HuH-7.5 (cell line): ENCODE results near the gene OLIG2.

ENCODE experiments used
- DNase-seq: peaks from one replicate; pipeline ENCODE4 v3.0.0; 2011; ENCODE audit warnings: low spot score

OLIG2 gene

DNA sequence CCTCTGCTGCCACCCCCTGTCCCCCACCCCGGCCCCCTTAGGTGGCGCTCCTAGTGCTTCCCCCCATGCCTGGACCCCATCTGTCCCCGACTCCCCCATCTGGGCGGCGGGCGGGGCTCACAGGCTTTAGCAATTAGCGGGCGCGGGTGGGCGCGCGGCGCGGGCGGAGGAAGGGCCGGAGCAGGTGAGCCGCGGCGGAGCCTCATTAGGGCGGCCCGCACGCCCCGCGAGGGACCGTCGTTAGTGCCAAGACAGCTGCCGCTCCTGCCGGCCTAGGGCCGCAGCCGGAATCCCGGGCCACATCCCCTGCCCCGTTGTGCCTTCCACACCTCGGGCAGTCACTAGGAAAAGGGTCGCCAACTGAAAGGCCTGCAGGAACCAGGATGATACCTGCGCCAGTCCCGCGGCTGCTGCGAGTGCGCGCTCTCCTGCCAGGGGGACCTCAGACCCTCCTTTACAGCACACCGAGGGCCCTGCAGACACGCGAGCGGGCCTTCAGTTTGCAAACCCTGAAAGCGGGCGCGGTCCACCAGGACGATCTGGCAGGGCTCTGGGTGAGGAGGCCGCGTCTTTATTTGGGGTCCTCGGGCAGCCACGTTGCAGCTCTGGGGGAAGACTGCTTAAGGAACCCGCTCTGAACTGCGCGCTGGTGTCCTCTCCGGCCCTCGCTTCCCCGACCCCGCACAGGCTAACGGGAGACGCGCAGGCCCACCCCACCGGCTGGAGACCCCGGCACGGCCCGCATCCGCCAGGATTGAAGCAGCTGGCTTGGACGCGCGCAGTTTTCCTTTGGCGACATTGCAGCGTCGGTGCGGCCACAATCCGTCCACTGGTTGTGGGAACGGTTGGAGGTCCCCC is 7.6 kb downstream of the OLIG2 start:
- DNase-seq = no peak

DNA sequence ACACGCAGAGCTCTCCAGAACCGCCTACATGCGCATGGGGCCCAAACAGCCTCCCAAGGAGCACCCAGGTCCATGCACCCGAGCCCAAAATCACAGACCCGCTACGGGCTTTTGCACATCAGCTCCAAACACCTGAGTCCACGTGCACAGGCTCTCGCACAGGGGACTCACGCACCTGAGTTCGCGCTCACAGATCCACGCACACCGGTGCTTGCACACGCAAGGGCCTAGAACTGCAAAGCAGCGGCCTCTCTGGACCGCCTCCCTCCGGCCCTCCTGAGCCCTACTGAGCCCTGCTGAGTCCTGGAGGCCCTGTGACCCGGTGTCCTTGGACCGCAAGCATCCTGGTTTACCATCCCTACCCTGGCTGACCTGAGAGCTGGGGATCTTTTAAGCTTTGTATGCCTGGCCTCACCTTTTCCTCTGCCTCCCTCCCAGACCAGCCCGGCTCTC is 8.3 kb downstream of the OLIG2 start:
- DNase-seq = no peak

DNA sequence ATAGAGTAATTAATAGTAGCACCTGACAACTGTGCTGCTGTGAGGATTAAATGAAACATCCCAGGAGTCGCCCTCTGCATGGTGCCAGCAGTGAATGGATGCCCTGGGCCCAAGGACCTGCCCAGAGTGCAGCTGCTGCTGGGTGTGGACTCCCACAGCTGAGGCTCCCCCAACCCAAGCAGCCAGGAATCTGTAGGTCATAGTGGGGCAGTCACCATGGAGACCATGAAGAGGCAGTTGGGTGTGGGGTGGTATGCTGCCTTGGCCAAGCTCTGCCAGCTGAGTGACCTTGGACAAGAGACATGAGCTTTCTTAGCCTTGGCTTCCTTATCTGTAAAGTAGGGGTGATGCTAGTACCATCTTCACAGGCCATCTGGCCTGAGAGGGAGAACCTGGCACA is 9.4 kb downstream of the OLIG2 start:
- DNase-seq = no peak

DNA sequence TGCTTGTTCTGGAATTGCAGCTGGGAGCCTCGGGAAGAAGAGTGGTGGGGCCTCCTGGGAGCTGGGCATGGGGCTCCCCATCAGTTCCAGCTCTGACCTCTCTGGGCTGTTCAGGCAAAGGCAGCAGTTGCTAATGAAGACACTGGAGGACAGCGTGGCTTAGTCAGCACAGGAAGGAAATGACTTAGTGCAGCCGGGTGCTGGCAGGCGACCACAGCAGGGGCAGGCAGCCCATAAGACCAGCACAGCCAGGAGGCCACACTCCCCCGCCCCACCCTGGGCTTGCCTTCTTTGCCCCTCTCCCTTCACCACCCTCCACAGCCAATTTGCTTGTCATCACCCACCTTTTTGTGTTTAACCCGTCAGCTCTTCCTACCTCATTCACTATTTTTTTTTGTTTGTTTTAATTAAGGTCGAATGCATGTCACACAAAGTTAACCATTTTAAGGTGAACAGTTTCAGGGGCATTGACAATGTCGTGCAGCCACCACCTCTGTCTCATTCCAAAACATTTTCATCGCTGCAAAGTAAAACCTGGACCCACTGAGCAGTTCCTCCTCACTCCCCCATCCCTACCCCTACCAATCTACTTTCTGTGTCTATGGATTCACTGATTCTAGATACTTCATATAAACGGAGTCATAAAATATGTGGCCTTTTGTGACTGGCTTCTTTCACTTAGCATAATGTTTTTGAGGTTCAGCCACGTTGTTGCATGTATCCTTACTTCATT is 10.9 kb downstream of the OLIG2 start:
- no peak for DNase-seq

GRCh38 chr21:33037501-33037900 is 11.8 kb downstream of the OLIG2 start:
- no peak for DNase-seq

DNA sequence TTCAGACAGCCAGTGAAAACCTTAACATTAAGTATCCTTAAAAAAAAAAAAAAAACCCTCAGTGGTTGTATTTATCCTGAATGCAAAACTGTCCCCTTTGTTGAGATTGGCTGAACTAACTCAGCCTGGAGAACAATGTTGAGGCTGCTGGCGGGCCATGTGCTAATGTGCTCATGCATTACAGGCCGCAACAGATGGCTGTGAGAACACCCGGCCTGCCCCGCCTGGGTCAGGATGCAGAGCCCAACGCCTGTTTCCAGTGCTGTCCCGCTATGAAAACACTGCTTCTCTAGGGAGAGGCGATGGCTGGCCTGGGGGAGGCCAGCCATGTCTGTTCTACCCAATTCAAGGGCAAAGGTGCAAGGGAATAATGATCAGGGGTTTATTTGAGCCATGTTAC is 13.8 kb downstream of the OLIG2 start:
- no peak for DNase-seq

- no peak for DNase-seq
Measured at GRCh38 chr21:33040215-33040614, 14.5 kb downstream of the OLIG2 start.

DNA sequence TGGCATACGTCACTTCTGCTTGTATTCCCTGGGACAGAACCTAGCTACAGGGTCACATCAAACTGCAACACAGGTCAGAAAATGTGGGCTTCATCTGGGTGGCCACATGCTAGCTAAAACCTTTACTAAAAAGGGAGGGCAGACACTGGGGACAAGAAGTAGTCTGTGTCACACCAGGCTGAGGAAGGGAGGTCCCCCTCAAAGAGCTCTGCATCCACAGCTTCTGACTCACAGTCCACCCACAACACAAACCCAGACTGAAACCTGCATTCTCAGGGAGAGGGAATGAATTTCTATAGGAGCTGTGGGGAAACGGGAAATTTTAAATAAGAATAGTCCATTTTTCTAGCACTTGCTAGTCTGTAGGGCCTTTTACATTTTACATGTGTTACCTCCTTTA is 16.2 kb downstream of the OLIG2 start:
- DNase-seq = no peak

GRCh38 chr21:33042812-33043211 is 17.1 kb downstream of the OLIG2 start:
- DNase-seq = no peak

- no peak for DNase-seq
Measured at GRCh38 chr21:33046455-33046854, 20.7 kb downstream of the OLIG2 start.

GRCh38 chr21:33047231-33047630 is 21.5 kb downstream of the OLIG2 start:
- DNase-seq = no peak

- no peak for DNase-seq
Measured at GRCh38 chr21:33051925-33052324, 26.2 kb downstream of the OLIG2 start.

- no peak for DNase-seq
Measured at GRCh38 chr21:33053951-33054350, 28.2 kb downstream of the OLIG2 start.

- DNase-seq = no peak
Measured at GRCh38 chr21:33055991-33056390, 30.3 kb downstream of the OLIG2 start.

DNA sequence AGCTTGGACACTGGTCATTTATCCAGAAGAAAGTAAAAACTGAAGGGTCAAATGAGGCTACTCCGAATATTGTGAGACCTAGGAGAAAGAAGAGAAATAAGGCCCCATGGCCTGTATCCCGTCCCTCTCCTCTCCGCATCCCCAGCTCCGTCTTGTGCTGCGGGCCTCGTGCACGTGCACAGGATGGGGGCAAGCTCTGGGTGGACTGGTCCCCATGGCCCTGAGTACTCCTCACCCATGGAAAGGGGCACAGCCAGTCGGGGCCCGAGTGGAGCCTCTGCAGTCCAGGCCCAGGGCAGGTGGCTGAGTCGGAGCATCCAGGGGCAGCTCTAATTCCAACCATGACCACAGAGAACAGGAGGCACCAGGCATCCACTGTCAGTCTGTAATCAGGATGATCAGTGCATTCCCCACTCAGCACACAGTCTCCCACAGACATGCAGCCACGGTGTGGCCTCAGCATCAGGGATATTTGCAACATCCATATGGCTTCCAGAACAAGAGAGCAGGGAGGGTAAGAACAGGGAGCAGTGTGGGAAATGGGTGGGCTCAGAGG is 31.7 kb downstream of the OLIG2 start:
- no peak for DNase-seq

- no peak for DNase-seq
Measured at GRCh38 chr21:33058527-33058926, 32.8 kb downstream of the OLIG2 start.

DNA sequence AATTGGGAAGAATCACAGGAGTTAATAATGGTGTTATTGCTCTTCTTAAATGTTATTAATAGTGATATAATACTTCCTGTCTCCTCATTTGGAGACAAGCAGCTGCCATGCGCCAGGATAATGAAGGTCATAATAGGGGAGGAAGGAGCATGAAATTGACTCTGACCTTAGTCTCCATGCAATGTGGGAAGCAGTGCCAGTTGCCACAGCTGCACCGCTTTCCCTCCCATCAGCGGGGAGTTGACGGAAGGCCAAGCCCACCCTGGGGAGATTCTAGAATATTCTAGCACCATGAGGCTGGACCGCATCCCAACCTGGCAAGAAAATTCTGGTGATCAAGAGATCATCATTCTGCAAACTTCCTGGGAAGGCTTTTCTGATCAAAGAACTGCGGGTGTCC is 33.2 kb downstream of the OLIG2 start:
- no peak for DNase-seq

GRCh38 chr21:33059380-33059841 is 33.7 kb downstream of the OLIG2 start:
- no peak for DNase-seq

DNA sequence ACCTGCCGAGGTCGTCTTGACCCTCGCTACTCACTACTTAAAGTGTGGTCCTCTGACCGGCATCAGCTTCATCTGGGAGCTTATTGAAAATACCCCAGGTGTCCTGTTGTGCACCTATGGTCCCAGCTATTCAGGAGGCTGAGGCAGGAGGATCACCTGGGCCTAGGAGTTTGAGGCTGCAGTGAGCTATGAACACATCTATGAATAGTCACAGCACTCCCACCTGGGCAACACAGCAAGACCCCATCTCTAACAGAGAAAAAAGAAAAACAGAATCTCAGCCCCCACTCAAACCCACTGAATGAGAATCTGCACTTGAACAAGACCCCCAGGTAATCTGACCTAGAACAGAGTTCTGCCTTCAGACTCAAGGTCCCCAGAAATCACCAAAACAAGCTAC is 35.5 kb downstream of the OLIG2 start:
- no peak for DNase-seq

- DNase-seq = no peak
Measured at GRCh38 chr21:33063375-33063883, 37.7 kb downstream of the OLIG2 start.

- no peak for DNase-seq
Measured at GRCh38 chr21:33063907-33064622, 38.3 kb downstream of the OLIG2 start.
